Esophagus squamous epithelium (tissue), 4 donors: ENCODE measurements around the gene CLDN1.

Experiments used
- CTCF ChIP-seq, 6 experiments: fragments of 450-650 bp in 4 of 6; fragments of 200-600 bp in 2 of 6; sonication (generic) in 2 of 6; IDR thresholded peaks; one replicate each; pipeline ENCODE4 v1.5.1; 2016 to 2019; ENCODE audit warnings: antibody characterized with exemption in 6 of 6, mild to moderate bottlenecking in 4 of 6, moderate library complexity in 4 of 6
- POLR2A ChIP-seq, 4 donors: fragments of 450-650 bp; IDR thresholded peaks; one replicate each; pipeline ENCODE4 v1.6.1; 2017; ENCODE audit warnings: antibody characterized with exemption in 4 of 4, mild to moderate bottlenecking in 4 of 4, moderate library complexity in 3 of 4

DNA sequence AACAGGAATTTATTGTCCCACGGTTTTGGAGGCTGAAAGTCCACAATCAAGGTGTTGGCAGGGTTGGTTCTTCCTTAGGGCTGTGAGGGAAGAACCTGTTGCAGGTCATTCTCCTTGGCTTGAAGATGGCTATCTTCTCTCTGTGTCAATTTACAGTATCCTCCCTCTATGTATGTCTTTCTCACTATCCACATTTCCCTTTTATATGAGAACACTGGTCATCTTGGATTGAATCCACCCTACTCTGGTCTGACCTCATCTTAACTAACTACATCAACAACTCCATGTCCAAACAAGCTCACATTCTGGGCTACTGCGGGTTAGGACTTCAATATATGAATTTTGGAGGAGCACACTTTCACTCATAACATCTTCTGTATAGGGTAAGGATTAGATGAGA is 61.9 kb downstream of the CLDN1 start:
- TF ChIP-seq CTCF (IDR thresholded peaks at IDR 0.05) (no peak), POLR2A (IDR thresholded peaks at IDR 0.05) (no peak)
